ENCODE measurements around the gene NMRAL1.

DNA sequence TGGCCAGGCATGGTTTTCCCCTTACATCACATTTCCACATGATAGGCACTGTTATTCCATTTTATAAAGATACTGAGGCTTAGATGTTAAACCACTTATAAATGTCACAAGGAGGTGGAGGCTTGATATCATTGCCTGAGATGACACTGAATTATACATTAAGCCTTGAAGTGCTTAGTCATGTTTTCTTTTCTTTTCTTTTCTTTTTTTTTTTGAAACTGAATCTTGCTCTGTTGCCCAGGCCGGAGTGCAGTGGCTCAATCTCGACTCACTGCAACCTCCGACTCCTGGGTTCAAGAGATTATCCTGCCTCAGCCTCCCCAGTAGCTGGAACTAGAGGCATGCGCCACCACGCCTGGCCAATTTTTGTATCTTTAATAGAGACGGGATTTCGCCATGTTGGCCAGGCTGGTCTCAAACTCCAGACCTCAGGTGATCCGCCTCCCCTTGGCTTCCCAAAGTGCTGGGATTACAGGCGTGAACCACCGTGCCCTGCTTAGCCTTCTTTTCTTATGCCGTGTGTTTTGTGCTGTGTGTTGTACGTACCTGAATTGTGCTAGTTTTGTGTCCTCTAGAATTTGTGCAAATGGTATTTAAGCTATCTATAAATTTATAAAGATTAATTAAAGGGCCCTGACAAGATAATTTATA is 47.6 kb downstream of the NMRAL1 start:
- TF ChIP-seq, protein P1, sequence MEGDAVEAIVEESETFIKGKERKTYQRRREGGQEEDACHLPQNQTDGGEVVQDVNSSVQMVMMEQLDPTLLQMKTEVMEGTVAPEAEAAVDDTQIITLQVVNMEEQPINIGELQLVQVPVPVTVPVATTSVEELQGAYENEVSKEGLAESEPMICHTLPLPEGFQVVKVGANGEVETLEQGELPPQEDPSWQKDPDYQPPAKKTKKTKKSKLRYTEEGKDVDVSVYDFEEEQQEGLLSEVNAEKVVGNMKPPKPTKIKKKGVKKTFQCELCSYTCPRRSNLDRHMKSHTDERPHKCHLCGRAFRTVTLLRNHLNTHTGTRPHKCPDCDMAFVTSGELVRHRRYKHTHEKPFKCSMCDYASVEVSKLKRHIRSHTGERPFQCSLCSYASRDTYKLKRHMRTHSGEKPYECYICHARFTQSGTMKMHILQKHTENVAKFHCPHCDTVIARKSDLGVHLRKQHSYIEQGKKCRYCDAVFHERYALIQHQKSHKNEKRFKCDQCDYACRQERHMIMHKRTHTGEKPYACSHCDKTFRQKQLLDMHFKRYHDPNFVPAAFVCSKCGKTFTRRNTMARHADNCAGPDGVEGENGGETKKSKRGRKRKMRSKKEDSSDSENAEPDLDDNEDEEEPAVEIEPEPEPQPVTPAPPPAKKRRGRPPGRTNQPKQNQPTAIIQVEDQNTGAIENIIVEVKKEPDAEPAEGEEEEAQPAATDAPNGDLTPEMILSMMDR (IDR thresholded peaks at IDR 0.05) = no peak
- TF ChIP-seq POLR2A (IDR thresholded peaks at IDR 0.05) = no peak

Data from Peyer's patch (tissue), 4 donors.